Stomach (tissue), 9 donors: ENCODE results near the gene POMGNT2. TPM values are rescaled to one million over a fixed set of nuclear protein-coding genes. Genes with fewer than 3 reads are reported as not detected.

Source experiments
- DNase-seq, 2 donors: peaks; one replicate each; pipeline versions ENCODE4 v3.0.0 to v3.0.0-alpha.2; 2013 to 2019
- H3K27ac ChIP-seq, 5 donors: fragments of 200-600 bp in 4 of 5; sonication (generic) in 4 of 5; one replicate each; pipeline ENCODE4 v1.5.1; 2013 to 2019; ENCODE audit warnings: mild to moderate bottlenecking in 1 of 5, moderate library complexity in 1 of 5
- H3K27me3 ChIP-seq, 3 donors: fragments of 200-600 bp; sonication (generic); one replicate each; pipeline ENCODE4 v1.5.1; 2017 to 2019; ENCODE audit warnings: mixed run types in 1 of 3
- H3K36me3 ChIP-seq, 4 donors: fragments of 200-600 bp; sonication (generic); 1 replicate in 3 of 4; 2 replicates in 1 of 4; pipeline ENCODE4 v1.5.1; 2016 to 2019
- H3K4me1 ChIP-seq, 4 donors: fragments of 200-600 bp; sonication (generic); one replicate each; pipeline ENCODE4 v1.5.1; 2016 to 2019
- H3K4me3 ChIP-seq, 4 donors: fragments of 200-600 bp; sonication (generic) in 3 of 4; one replicate each; pipeline ENCODE4 v1.5.1; 2016 to 2019; ENCODE audit warnings: mild to moderate bottlenecking in 1 of 4
- H3K9me3 ChIP-seq, 4 donors: fragments of 200-600 bp; sonication (generic); one replicate each; pipeline ENCODE4 v1.5.1; 2016 to 2019
- CTCF ChIP-seq, 7 experiments: fragments of 450-650 bp in 4 of 7; fragments of 200-600 bp in 3 of 7; sonication (generic) in 3 of 7; IDR thresholded peaks; one replicate each; pipeline ENCODE4 v1.5.1; 2016 to 2019; ENCODE audit warnings: antibody characterized with exemption in 7 of 7, control low read depth in 2 of 7, mild to moderate bottlenecking in 1 of 7
- EP300 ChIP-seq: sonication (generic); formaldehyde crosslinking; IDR thresholded peaks from one replicate; pipeline ENCODE4 v1.6.1; 2017; ENCODE audit warnings: antibody characterized with exemption
- POLR2A ChIP-seq, 4 donors: fragments of 450-650 bp; IDR thresholded peaks; one replicate each; pipeline ENCODE4 v1.6.1; 2016; ENCODE audit warnings: antibody characterized with exemption in 4 of 4, control low read depth in 2 of 4, mild to moderate bottlenecking in 1 of 4, moderate library complexity in 1 of 4
- POLR2AphosphoS5 ChIP-seq, 3 donors: sonication (generic); formaldehyde crosslinking; IDR thresholded peaks; one replicate each; pipeline ENCODE4 v1.6.1; 2016; ENCODE audit warnings: antibody characterized with exemption in 3 of 3
- WGBS, 5 donors: extraction: QIAGEN DNeasy Blood & Tissue Kit in 3 of 5; methylation state at CpG; one replicate each; pipeline versions ENCODE4 v1.1.5 to v1.1.7; 2013 to 2018; 5-methylcytosine and 5-hydroxymethylcytosine counted together
- intact Hi-C: fragments of 100-400 bp; cut with DNase I; formaldehyde crosslinking; loops from one replicate; pipeline ENCODE4 v1.15.1; 2023; ENCODE audit warnings: low total_unique reads
- polyA plus RNA-seq, 3 donors: library from polyadenylated mRNA; stranded (reverse); fragments of 200-250 nt; gene quantifications; one replicate each; pipeline ENCODE4 v1.2.3, GENCODE V29; 2013
- total RNA-seq, 5 donors: library from RNA; depleted of rRNA; stranded (reverse); fragments of >200 nt; gene quantifications; one replicate each; pipeline versions ENCODE4 v1.1.0 to v1.2.3, GENCODE V29; 2014 to 2016
- donor health status: healthy with polysubstance abuse.
- donor health status: Bipolar disorder and iron deficiency.
- donor health status: healthy.

The POMGNT2 gene
- total and polyA plus RNA-seq, 8 donors = 5.3 to 48.1 (median 8.7) TPM

- peak overlapping the region in 3 of 5 donors; percentile 3 to 15 (median 14) for H3K27ac ChIP-seq
- H3K4me3 ChIP-seq = no peak overlapping the region
- H3K4me1 ChIP-seq = peaks cover 0 to 9% (median 0%) of the 10 kb centered on the region in 4 donors
- H3K27me3 ChIP-seq = no peaks in the 10 kb centered on the region
- intact Hi-C loops = no loop called here
- H3K9me3 ChIP-seq = peaks cover 14 to 50% (median 31%) of the 10 kb centered on the region in 4 donors
- DNase-seq = no peak
- peaks cover 0 to 5% (median 0%) of the 10 kb centered on the region in 4 donors for H3K36me3 ChIP-seq
- 29 to 81% (median 80%) methylated on average over 1 to 3 of the region's 3 CpGs for WGBS, 5 donors
- TF ChIP-seq POLR2AphosphoS5 (IDR thresholded peaks at IDR 0.05) (peak in 1 of 3 donors; percentile 14), EP300 (no peak)
Measured at GRCh38 chr3:43043071-43043766, 62.7 kb downstream of the POMGNT2 start.

GRCh38 chr3:43041517-43041916 is 64.4 kb downstream of the POMGNT2 start:
- Histone ChIP-seq H3K36me3 (no peaks in the 10 kb centered on the region), H3K9me3 (peaks cover 14 to 35% (median 21%) of the 10 kb centered on the region in 4 donors), H3K27me3 (no peaks in the 10 kb centered on the region), H3K4me1 (peaks cover 0 to 9% (median 0%) of the 10 kb centered on the region in 4 donors), H3K27ac (no peak overlapping the region), H3K4me3 (no peak overlapping the region)
- WGBS, 5 donors = 95 to 99% (median 97%) methylated on average over 2 of the region's 2 CpGs
- TF ChIP-seq CTCF (IDR thresholded peaks at IDR 0.05) = no peak
- TF ChIP-seq POLR2AphosphoS5 (IDR thresholded peaks at IDR 0.05) = no peak
- TF ChIP-seq EP300 = no peak
- no peak for TF ChIP-seq POLR2A (IDR thresholded peaks at IDR 0.05)
- DNase-seq = no peak
- intact Hi-C loops = no loop called here

- TF ChIP-seq EP300 (no peak), POLR2AphosphoS5 (IDR thresholded peaks at IDR 0.05) (no peak)
- intact Hi-C loops = no loop called here
- no peaks in the 10 kb centered on the region for H3K36me3 ChIP-seq
Measured at GRCh38 chr3:43038010-43038409, 67.9 kb downstream of the POMGNT2 start.

GRCh38 chr3:43036621-43037423 is 69.1 kb downstream of the POMGNT2 start:
- intact Hi-C loops = no loop called here

More at GRCh38 chr3:43038010-43038409, 67.9 kb downstream of the POMGNT2 start:
- no peak overlapping the region for H3K27ac ChIP-seq
- H3K4me1 ChIP-seq = peaks cover 0 to 6% (median 0%) of the 10 kb centered on the region in 4 donors
- H3K4me3 ChIP-seq = no peak overlapping the region
- DNase-seq = no peak
- 71 to 86% (median 83%) methylated on average over 7 of the region's 7 CpGs for WGBS, 5 donors
- no peaks in the 10 kb centered on the region for H3K27me3 ChIP-seq
- peaks cover 0 to 3% (median 0%) of the 10 kb centered on the region in 4 donors for H3K9me3 ChIP-seq

More at GRCh38 chr3:43036621-43037423, 69.1 kb downstream of the POMGNT2 start:
- Histone ChIP-seq H3K4me1 (peaks cover 0 to 3% (median 0%) of the 10 kb centered on the region in 4 donors), H3K9me3 (no peaks in the 10 kb centered on the region), H3K4me3 (no peak overlapping the region), H3K27ac (no peak overlapping the region), H3K36me3 (no peaks in the 10 kb centered on the region), H3K27me3 (no peaks in the 10 kb centered on the region)
- no peak for DNase-seq
- 77 to 87% (median 85%) methylated on average over 9 of the region's 9 CpGs for WGBS, 5 donors
- TF ChIP-seq POLR2A (IDR thresholded peaks at IDR 0.05) (no peak), POLR2AphosphoS5 (IDR thresholded peaks at IDR 0.05) (no peak), EP300 (no peak), CTCF (IDR thresholded peaks at IDR 0.05) (no peak)
